ELF-1 (cell line): ENCODE measurements around the gene ERBIN.
"Not testable (repeated sequence)": the region's sequence is repeated elsewhere in the genome, so short reads cannot be mapped to it uniquely, and the experiment has no call there.

Experiments used
- DNase-seq: peaks from one replicate; pipeline ENCODE4 v3.0.0-alpha.2; 2016; ENCODE audit warnings: low read depth, low spot score

The ERBIN gene

GRCh38 chr5:65919773-65920172 lies 6.6 kb upstream of the ERBIN start:
- DNase-seq = no peak

DNA sequence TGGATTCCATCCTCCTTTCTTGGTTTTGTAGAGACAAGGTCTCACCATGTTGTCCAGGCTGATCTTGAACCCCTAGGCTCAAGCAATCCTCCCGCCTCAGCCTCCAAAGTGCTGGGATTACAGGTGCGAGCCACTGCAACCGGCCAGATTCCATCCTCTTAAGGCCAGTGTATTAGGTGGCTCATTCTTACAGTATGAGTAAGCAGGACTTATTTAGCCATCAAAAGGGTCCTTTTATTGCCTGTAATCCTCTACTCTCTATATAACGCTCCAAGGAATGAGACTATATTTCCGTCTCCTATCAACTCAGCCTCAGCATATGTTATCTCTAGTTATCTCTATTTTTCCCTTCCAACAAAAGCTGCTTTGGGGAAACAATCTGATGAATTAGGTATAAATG lies 3.0 kb upstream of the ERBIN start:
- no peak for DNase-seq

GRCh38 chr5:65924366-65925043 lies 1.9 kb upstream of the ERBIN start:
- no peak for DNase-seq

DNA sequence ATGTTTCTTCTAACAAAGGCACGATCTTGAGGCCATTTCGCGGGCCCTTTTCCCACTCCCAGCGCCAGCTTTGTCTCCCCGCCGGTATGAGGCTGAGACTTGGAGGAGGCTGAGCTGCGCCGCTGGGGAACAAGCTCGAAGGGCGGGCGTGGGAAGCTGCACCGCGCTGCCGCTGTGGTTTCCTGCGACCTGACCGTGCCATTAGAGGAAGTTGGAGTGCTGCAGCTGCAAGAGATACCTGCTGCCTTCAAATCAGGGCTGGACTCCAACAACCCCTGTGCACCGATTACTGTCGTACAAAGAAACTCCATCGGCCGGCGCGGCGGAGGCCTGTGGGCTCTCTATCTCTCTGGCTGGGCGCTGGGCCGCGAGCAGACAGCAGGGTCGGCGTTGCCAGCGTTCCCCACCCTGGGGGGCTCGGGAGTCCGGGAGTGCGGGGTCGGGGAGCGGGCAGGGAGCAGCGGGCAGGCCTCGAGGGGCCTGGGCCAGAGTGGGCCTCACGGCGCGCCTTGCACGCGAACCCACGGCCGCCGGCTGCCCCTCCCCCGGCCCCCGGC lies 1.3 kb upstream of the ERBIN start:
- peak; percentile 80 for DNase-seq

GRCh38 chr5:65925601-65926275 lies 637 bp upstream of the ERBIN start:
- peak; percentile 89 for DNase-seq

DNA sequence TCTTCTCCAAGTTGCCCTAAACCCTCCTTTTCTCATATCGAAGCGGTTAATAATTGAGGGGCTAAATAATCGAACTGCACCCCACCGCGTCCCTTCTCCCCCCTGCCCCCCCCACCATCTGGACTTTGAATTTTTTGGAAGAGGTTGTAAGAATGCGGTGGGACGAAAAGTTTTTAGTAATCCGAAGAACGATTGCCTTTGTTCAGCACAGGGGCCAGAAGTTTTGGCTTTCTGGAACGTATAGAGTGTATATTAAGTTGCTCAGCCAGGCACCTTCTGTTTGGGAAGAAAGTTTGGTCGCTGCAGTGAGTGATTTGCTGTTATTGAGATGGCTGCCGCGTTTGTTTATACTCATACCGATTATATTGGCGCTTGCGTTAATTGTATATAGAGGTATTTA lies 518 bp downstream of the ERBIN start:
- peak; percentile 26 for DNase-seq

DNA sequence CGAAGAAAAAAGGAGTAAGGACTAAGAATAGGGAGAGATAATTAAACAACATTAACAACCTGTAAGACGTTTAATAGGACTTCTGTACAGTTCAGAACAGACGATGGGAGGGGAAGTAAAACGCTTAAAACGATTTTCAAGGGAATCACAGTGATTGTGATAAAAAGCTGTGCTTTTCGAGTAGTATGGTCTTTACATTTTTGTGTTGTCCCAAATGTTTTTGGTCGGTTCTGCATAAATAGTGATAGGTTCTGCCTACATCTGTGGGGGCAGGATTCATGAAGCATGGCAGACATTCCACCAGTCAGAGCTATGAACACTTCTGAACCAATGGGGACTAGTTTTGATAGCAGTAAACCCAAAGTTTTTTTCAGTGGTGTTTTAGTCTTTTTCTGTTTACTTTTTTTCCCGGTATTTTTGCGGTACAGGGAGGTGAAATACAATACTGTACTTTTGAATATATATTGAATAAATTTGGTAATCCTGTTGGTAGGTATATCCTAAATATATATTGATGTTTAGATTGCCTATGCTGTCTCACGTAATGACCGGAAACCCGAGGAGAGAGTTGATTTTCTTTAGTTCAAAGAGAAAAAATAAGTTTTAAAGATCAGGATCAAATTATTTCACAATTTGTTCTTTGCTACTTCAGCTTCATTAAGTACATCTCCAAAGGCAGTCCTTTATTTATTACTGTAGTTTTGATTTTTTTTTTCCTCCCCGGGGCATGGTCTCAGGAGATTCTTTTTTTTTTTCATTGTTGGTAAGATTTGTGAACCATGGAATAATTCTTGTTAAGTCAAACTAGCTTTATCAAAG lies 1.3 kb downstream of the ERBIN start:
- DNase-seq = peak; percentile 36

- no peak for DNase-seq
These were observed 2.0 kb downstream of the ERBIN start for GRCh38 chr5:65928322-65928752.

- no peak for DNase-seq
These were observed 2.5 kb downstream of the ERBIN start for GRCh38 chr5:65928860-65929259.

GRCh38 chr5:65932676-65933075 lies 6.3 kb downstream of the ERBIN start:
- no peak for DNase-seq

GRCh38 chr5:65933295-65933694 lies 6.9 kb downstream of the ERBIN start:
- no peak for DNase-seq

DNA sequence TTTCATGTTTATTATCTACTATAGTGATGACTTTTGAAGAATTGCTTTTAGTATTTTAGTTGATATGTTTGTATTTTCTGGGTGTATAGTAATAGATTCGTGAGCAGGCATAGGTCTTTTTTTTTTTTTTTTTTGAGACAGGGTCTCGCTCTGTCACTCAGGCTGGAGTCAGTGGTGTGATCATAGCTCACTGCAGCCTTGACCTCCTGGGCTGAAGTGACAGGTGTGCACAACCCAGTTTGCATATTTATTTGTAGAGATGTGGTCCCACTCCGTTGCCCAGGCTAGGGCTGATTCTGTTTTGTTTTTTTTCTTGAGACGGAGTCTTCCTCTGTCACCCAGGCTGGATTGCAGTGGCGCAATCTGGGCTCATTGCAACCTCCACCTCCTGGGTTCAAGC lies 11.9 kb downstream of the ERBIN start:
- DNase-seq = no peak

DNA sequence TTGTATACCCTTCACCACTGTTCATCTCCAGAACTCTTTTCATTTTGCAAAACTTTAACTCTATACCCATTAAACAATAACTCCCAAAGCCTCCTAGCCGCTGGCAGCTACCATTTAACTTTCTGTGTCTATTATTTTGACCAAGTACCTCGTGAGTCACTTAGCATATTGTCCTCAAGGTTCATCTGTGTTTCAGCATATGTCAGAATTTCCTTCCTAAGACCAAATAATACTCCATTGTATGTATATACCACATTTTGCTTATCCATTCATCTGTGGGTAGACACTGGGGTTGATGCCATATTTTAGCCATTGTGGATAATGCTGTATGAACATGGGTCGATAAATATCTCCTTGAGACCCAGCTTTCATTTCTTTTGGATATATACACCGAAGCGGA lies 17.4 kb downstream of the ERBIN start:
- no peak for DNase-seq

GRCh38 chr5:65946198-65946745 lies 19.9 kb downstream of the ERBIN start:
- DNase-seq = no peak

DNA sequence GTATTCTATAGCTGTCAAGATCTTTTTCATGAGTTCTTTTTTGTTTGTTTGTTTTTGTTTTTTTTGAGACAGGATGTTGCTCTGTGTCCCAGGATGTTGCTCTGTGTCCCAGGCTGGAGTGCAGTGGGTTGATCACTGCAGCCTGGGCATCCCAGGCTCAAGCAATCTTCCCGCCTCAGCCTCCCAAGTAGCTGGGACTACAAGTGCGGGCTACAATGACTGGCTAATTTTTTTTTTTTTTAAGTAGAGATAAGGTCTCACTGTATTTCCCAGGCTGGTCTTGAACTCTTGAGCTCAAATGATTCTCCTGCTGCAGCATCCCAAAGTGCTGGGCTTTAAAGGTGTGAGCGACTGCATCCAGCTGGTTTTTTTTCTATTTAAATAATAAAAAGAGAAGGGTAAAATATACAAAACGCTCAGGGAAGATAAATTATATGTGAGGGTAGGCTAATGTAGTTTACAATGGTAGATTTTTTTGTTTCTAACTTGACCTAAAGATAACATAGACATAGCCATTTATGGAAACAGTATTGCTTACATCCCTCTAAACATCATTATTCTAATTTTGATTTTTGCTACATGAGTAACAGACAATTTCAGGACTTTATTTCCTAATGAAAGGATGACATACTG lies 21.9 kb downstream of the ERBIN start:
- DNase-seq = no peak

GRCh38 chr5:65951330-65951729 lies 25.0 kb downstream of the ERBIN start:
- no peak for DNase-seq

GRCh38 chr5:65952259-65952658 lies 25.9 kb downstream of the ERBIN start:
- DNase-seq = no peak

DNA sequence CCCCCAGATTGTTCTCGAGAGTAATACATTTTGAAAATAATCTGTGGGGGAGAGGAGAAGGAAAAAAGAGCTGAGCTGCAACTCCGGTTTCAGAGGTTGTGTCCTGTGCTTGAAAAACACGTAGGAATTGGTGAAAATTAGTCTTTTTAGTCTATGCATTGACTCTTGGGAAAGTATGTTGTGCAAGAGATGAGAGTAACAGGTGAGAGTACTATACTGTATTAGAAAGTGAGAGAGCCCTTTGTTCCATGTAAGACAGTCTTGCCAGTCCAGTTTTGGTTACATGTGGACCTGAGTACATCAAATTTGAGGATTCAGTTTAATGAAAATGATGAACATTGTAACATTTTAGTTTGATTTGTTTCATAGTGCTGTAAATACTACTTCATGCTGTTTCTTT lies 27.8 kb downstream of the ERBIN start:
- no peak for DNase-seq

GRCh38 chr5:65955746-65956145 lies 29.4 kb downstream of the ERBIN start:
- no peak for DNase-seq

GRCh38 chr5:65957703-65958102 lies 31.3 kb downstream of the ERBIN start:
- not testable (repeated sequence) for DNase-seq

DNA sequence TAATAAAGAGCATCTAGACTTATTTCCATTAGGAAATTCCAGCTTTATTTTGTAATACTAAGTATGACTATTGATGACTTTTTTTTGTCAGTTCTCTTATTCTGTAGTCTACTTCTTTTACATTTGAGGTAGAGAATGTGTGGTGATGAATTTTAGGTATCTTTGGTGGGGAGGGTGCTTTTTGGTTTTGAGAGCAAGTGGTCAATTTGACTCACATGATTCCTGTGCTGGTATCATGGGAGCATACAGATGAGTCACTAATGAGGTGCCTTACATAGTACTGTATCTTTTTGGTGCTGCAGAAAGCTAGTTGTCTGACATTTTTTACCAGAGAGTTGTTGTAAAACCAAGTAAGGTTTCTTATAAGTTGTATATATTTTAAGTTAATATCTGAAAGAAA lies 35.3 kb downstream of the ERBIN start:
- DNase-seq = no peak
